ENCODE results near the gene RNPS1. TPM values are rescaled to one million over a fixed set of nuclear protein-coding genes. Genes with fewer than 3 reads are reported as not detected.

RNPS1 gene
- total and polyA plus RNA-seq, 9 of the 15 experiments (the other 6 are each of a cell fraction or from before 2014, with no cell fraction given): 44.9 to 338 (median 202) TPM

GRCh38 chr16:2278272-2278608 is 10.3 kb upstream of the RNPS1 start:
- intact Hi-C loops (cut with micrococcal nuclease) (no loop called here), in situ Hi-C loops (cut with MboI) (no loop called here)
- Histone ChIP-seq H3K4me1 (replicated peaks in 1 of 2; ENCODE audit: control insufficient read depth in 2 of 2, insufficient read depth in 2 of 2, low read length in 2 of 2) (peaks cover 0 to 32% of the 10 kb centered on the region in 2 experiments; a peak in 2 of 5 replicates), H3K9me1 (ENCODE audit: control insufficient read depth, insufficient read depth, low read length) (peaks cover 3% of the 10 kb centered on the region), H3K27ac (ENCODE audit: extremely low read depth, low read depth, low read length) (no peak overlapping the region), H4K20me1 (replicated peaks; ENCODE audit: control insufficient read depth, insufficient read depth, low read length) (no peaks in the 10 kb centered on the region), H3K4me2 (ENCODE audit: insufficient read depth, low read length) (no peak overlapping the region), H3K9ac (ENCODE audit: insufficient read depth in 1 of 2, low read depth in 2 of 2, low read length in 2 of 2) (no peak overlapping the region; a peak in 1 of 4 replicates), H3K9me3 (replicated peaks; ENCODE audit: control insufficient read depth, insufficient read depth, low read depth, low read length) (no peaks in the 10 kb centered on the region), H3K27me3 (ENCODE audit: control insufficient read depth in 2 of 2, insufficient read depth in 2 of 2, low read length in 2 of 2) (no peaks in the 10 kb centered on the region), H3K79me2 (ENCODE audit: control insufficient read depth, insufficient read depth, low read length) (no peaks in the 10 kb centered on the region), H3K36me3 (ENCODE audit: control insufficient read depth, insufficient read depth, low read length) (peaks cover 41% of the 10 kb centered on the region; the same call in 2 of the 3 replicates), H3K4me3 (no peak overlapping the region), H2AFZ (ENCODE audit: low read depth, low read length) (no peak overlapping the region)
- DNase-seq (ENCODE audit: extremely low read depth in 1 of 4, low spot score in 3 of 4) (no peak), FAIRE-seq (no peak), ATAC-seq (no peak)
- WGBS (ENCODE audit: insufficient coverage, low coverage, missing lambda C conversion rate): 89% methylated on average over 10 of the region's 14 CpGs
- CTCF ChIA-PET (ENCODE audit: low intra/inter-chr PET ratio): interaction anchor here (0.5 kb wide), 1 partner anchor 303 kb away, joined by 3 read pairs; no protein-coding TSS in a partner anchor
- POLR2A ChIA-PET: interaction anchor here (0.6 kb wide), 1 partner anchor 314 kb away, joined by 6 read pairs; the partner anchor contains the start of gene RPS2
- no TSS peak for BruUV-seq (replicated peaks)
- TF ChIP-seq ZNF217 (CRISPR knock-in tag; IDR thresholded peaks at IDR 0.05) (no peak), GABPA (tag; conservative IDR thresholded peaks at IDR 0.05; ENCODE audit: low read depth) (no peak), ZBED1 (IDR thresholded peaks at IDR 0.05) (no peak), ZNF318 (IDR thresholded peaks at IDR 0.05; ENCODE audit: borderline replicate concordance in 1 of 2, low read depth in 1 of 2) (no peak), GABPB2 (CRISPR knock-in tag; conservative IDR thresholded peaks at IDR 0.05) (no peak), RBBP5 (IDR thresholded peaks at IDR 0.05; ENCODE audit: borderline replicate concordance, insufficient read depth, low read length, poor library complexity, severe bottlenecking) (no peak), RBM15 (IDR thresholded peaks at IDR 0.05; ENCODE audit: insufficient read depth, low read length) (no peak), TCFL5 (CRISPR knock-in tag; conservative IDR thresholded peaks at IDR 0.05) (no peak), SAFB (IDR thresholded peaks at IDR 0.05; ENCODE audit: borderline replicate concordance, low read depth, low read length) (no peak), ZNF41 (CRISPR knock-in tag; conservative IDR thresholded peaks at IDR 0.05) (no peak), U2AF2 (optimal IDR thresholded peaks at IDR 0.05; ENCODE audit: low read depth, low read length) (no peak), ZBTB34 (CRISPR knock-in tag; IDR thresholded peaks at IDR 0.05) (no peak), STAG1 (CRISPR knock-in tag; IDR thresholded peaks at IDR 0.05; ENCODE audit: borderline replicate concordance) (no peak), ZNF282 (CRISPR knock-in tag; IDR thresholded peaks at IDR 0.05) (no peak), HMG20B (CRISPR knock-in tag; IDR thresholded peaks at IDR 0.05) (no peak)

All from K562 (cell line).